H1 (cell line): ENCODE data around the gene MYL2. TPM values are rescaled to one million over a fixed set of nuclear protein-coding genes. Genes with fewer than 3 reads are reported as not detected.

Source experiments
- CTCF ChIA-PET: fragments of 300-600 bp; sonication (Branson Sonifier 250); formaldehyde crosslinking; loops from one replicate; lab custom pipeline; 2021; ENCODE audit not compliant: partially characterized antibody; lab: Charles Lee
- POLR2A ChIA-PET: fragments of 300-600 bp; sonication (Branson Sonifier 250); formaldehyde crosslinking; loops from one replicate; lab custom pipeline; 2021; ENCODE audit warnings: inconsistent platforms; ENCODE audit not compliant: partially characterized antibody; lab: Charles Lee
- DNase-seq, 2 experiments: peaks; one replicate each; pipeline versions ENCODE4 v3.0.0 to v3.0.0-alpha.2; 2010 to 2022; ENCODE audit warnings: low spot score in 2 of 2, low read depth in 1 of 2, mixed read lengths in 1 of 2
- FAIRE-seq: peaks from 2 replicates; lab custom pipeline; 2011; peaks lifted over from hg19 to GRCh38; lab: Jason Lieb, UNC
- H2AFZ ChIP-seq: 2 replicates; pipeline ENCODE4 v1.8.1; 2012; ENCODE audit warnings: low read length, inconsistent platforms
- H2AK5ac ChIP-seq: 2 replicates; pipeline ENCODE4 v1.6.1; 2013; ENCODE audit warnings: low read depth, low read length
- H2BK120ac ChIP-seq: replicated peaks from 2 replicates; pipeline ENCODE3; 2013; ENCODE audit warnings: low read depth, low read length, inconsistent platforms
- H2BK12ac ChIP-seq: 2 replicates; pipeline ENCODE4 v1.6.1; 2013; ENCODE audit warnings: low read depth, low read length
- H2BK15ac ChIP-seq: 2 replicates; pipeline ENCODE4 v1.6.1; 2013; ENCODE audit warnings: low read length
- H2BK20ac ChIP-seq: 2 replicates; pipeline ENCODE4 v1.6.1; 2013; ENCODE audit warnings: low read length
- H2BK5ac ChIP-seq: 2 replicates; pipeline ENCODE4 v1.6.1; 2013; ENCODE audit warnings: low read depth, low read length
- H3K14ac ChIP-seq: 2 replicates; pipeline ENCODE4 v1.6.1; 2013; ENCODE audit warnings: inconsistent platforms; ENCODE audit not compliant: insufficient read length
- H3K18ac ChIP-seq: 2 replicates; pipeline ENCODE4 v1.6.1; 2013; ENCODE audit warnings: low read length; ENCODE audit errors: extremely low read depth
- H3K23ac ChIP-seq: 2 replicates; pipeline ENCODE4 v1.6.1; 2013; ENCODE audit warnings: inconsistent platforms; ENCODE audit not compliant: insufficient read length
- H3K23me2 ChIP-seq: 2 replicates; pipeline ENCODE4 v1.6.1; 2013; ENCODE audit warnings: low read depth, low read length
- H3K27ac ChIP-seq: 2 replicates; pipeline ENCODE4 v1.6.1; 2011; ENCODE audit warnings: low read depth, low read length, inconsistent platforms
- H3K27me3 ChIP-seq, 4 experiments: replicated peaks in 1 of 4; 1 replicate in 1 of 4; 2 replicates in 3 of 4; pipeline versions ENCODE4 v1.6.1 to v1.8.1; 2011 to 2013; ENCODE audit warnings: low read length in 3 of 4, mild to moderate bottlenecking in 3 of 4, inconsistent platforms in 2 of 4, mixed read lengths in 2 of 4, moderate library complexity in 1 of 4; ENCODE audit not compliant: control insufficient read depth in 3 of 4, insufficient read depth in 3 of 4; ENCODE audit errors: extremely low read depth in 1 of 4
- H3K36me3 ChIP-seq, 4 experiments: 2 replicates each; pipeline versions ENCODE4 v1.6.1 to v1.8.1; 2011 to 2013; ENCODE audit warnings: mild to moderate bottlenecking in 4 of 4, low read length in 3 of 4, moderate library complexity in 2 of 4, control low read depth in 1 of 4, inconsistent platforms in 1 of 4; ENCODE audit not compliant: insufficient read depth in 4 of 4, control insufficient read depth in 2 of 4
- H3K4ac ChIP-seq: replicated peaks from 2 replicates; pipeline ENCODE3; 2013; ENCODE audit warnings: low read length, low read depth, mixed read lengths, inconsistent platforms; ENCODE audit not compliant: insufficient read length
- H3K4me1 ChIP-seq, 4 experiments: replicated peaks in 1 of 4; 1 replicate in 1 of 4; 2 replicates in 3 of 4; pipeline versions ENCODE4 v1.6.1 to v1.8.1; 2011 to 2013; ENCODE audit warnings: low read length in 3 of 4, inconsistent platforms in 2 of 4, mixed read lengths in 1 of 4; ENCODE audit not compliant: insufficient read depth in 4 of 4, control insufficient read depth in 3 of 4
- H3K4me2 ChIP-seq, 2 experiments: 2 replicates each; pipeline versions ENCODE4 v1.6.1 to v1.8.1; 2011 to 2013; ENCODE audit warnings: low read depth in 2 of 2, low read length in 2 of 2, control low read depth in 1 of 2, inconsistent platforms in 1 of 2, mild to moderate bottlenecking in 1 of 2; ENCODE audit not compliant: insufficient read depth in 1 of 2
- H3K4me3 ChIP-seq, 4 experiments: fragments of 200-600, 300-600 bp in 1 of 4; sonication (generic), shearing (Covaris generic), sonication (Bioruptor Twin) in 1 of 4; 2 replicates each; pipeline versions ENCODE4 v1.5.1 to v1.8.1; 2011 to 2016; ENCODE audit warnings: low read length in 4 of 4, low read depth in 3 of 4, control low read depth in 2 of 4, inconsistent platforms in 2 of 4, mild to moderate bottlenecking in 2 of 4, mixed read lengths in 1 of 4, moderate library complexity in 1 of 4; ENCODE audit not compliant: insufficient read depth in 2 of 4; ENCODE audit errors: extremely low read depth in 1 of 4
- H3K56ac ChIP-seq: replicated peaks from 2 replicates; pipeline ENCODE3; 2013; ENCODE audit warnings: low read depth, mild to moderate bottlenecking, mixed read lengths, low read length, inconsistent platforms; ENCODE audit not compliant: insufficient read length
- H3K79me1 ChIP-seq: 2 replicates; pipeline ENCODE4 v1.6.1; 2013; ENCODE audit warnings: low read depth, low read length, control low read depth
- H3K79me2 ChIP-seq, 2 experiments: 2 replicates each; pipeline versions ENCODE4 v1.6.1 to v1.8.1; 2012 to 2013; ENCODE audit warnings: low read length in 2 of 2, mild to moderate bottlenecking in 2 of 2, inconsistent platforms in 1 of 2; ENCODE audit not compliant: insufficient read depth in 2 of 2, control insufficient read depth in 1 of 2
- H3K9ac ChIP-seq, 4 experiments: replicated peaks in 1 of 4; 1 replicate in 1 of 4; 2 replicates in 3 of 4; pipeline versions ENCODE4 v1.6.1 to v1.8.1; 2011 to 2013; ENCODE audit warnings: low read depth in 3 of 4, low read length in 3 of 4, control low read depth in 2 of 4, mild to moderate bottlenecking in 2 of 4, moderate library complexity in 2 of 4, inconsistent platforms in 1 of 4; ENCODE audit errors: extremely low read depth in 1 of 4
- H3K9me3 ChIP-seq, 2 experiments: 2 replicates each; pipeline versions ENCODE4 v1.6.1 to v1.8.1; 2012 to 2013; ENCODE audit warnings: mild to moderate bottlenecking in 2 of 2, moderate library complexity in 2 of 2, control low read depth in 1 of 2, inconsistent platforms in 1 of 2, low read depth in 1 of 2, low read length in 1 of 2, mixed read lengths in 1 of 2; ENCODE audit not compliant: insufficient read depth in 2 of 2
- H4K20me1 ChIP-seq, 2 experiments: replicated peaks in 1 of 2; 2 replicates each; pipeline versions ENCODE3 to v1.8.1; 2011 to 2013; ENCODE audit warnings: inconsistent platforms in 2 of 2, low read length in 2 of 2, mild to moderate bottlenecking in 1 of 2; ENCODE audit not compliant: insufficient read depth in 2 of 2, control insufficient read depth in 1 of 2
- H4K5ac ChIP-seq: 2 replicates; pipeline ENCODE4 v1.6.1; 2013; ENCODE audit warnings: low read length, low read depth, mixed read lengths, inconsistent platforms; ENCODE audit not compliant: insufficient read length
- H4K8ac ChIP-seq: 2 replicates; pipeline ENCODE4 v1.8.0; 2013; ENCODE audit warnings: mild to moderate bottlenecking, moderate library complexity, low read length, inconsistent platforms; ENCODE audit not compliant: insufficient read depth; ENCODE audit errors: extremely low read depth
- H4K91ac ChIP-seq: replicated peaks from 2 replicates; pipeline ENCODE3; 2013; ENCODE audit warnings: low read length, mixed read lengths, inconsistent platforms; ENCODE audit not compliant: insufficient read length
- ATF2 ChIP-seq: IDR thresholded peaks from 2 replicates; pipeline ENCODE4 v1.6.1; 2012; ENCODE audit warnings: low read length, inconsistent platforms
- BACH1 ChIP-seq: IDR thresholded peaks from 2 replicates; pipeline ENCODE4 v1.6.1; 2012; ENCODE audit warnings: low read length, improper control_type of control experiment
- CREB1 ChIP-seq: IDR thresholded peaks from 2 replicates; pipeline ENCODE4 v1.6.1; 2012; ENCODE audit warnings: inconsistent platforms
- CTCF ChIP-seq, 3 experiments: IDR thresholded peaks; 1 replicate in 2 of 3; 2 replicates in 1 of 3; pipeline versions ENCODE4 v1.5.1 to v1.6.1; 2011; ENCODE audit warnings: low read length in 3 of 3, mild to moderate bottlenecking in 3 of 3, inconsistent platforms in 2 of 3, low read depth in 1 of 3, moderate library complexity in 1 of 3; ENCODE audit not compliant: insufficient read depth in 1 of 3; ENCODE audit errors: control extremely low read depth in 1 of 3
- E2F6 ChIP-seq: IDR thresholded peaks from 2 replicates; pipeline ENCODE4 v1.6.1; 2012; ENCODE audit warnings: inconsistent platforms
- JUN ChIP-seq: IDR thresholded peaks from 2 replicates; pipeline ENCODE4 v1.6.1; 2011; ENCODE audit warnings: low read depth, mild to moderate bottlenecking, improper control_type of control experiment, low read length
- KDM5A ChIP-seq: fragments of 200-600 bp; IDR thresholded peaks from 2 replicates; pipeline ENCODE4 v1.7.1; 2012; ENCODE audit warnings: mild to moderate bottlenecking, low read length, inconsistent platforms, mixed read lengths
- NRF1 ChIP-seq: IDR thresholded peaks from 2 replicates; pipeline ENCODE4 v1.6.1; 2011; ENCODE audit warnings: mild to moderate bottlenecking, low read depth, low read length, improper control_type of control experiment
- POLR2AphosphoS5 ChIP-seq: IDR thresholded peaks from 2 replicates; pipeline ENCODE4 v1.6.1; 2011; ENCODE audit warnings: low read depth, low read length
- SAP30 ChIP-seq: fragments of 300-600 bp; sonication (generic); IDR thresholded peaks from 2 replicates; pipeline ENCODE4 v1.7.1; 2012; ENCODE audit warnings: low read length, moderate library complexity, mild to moderate bottlenecking, inconsistent platforms; ENCODE audit not compliant: insufficient read depth, insufficient replicate concordance
- WGBS, 2 experiments: shearing (Covaris generic) in 1 of 2; methylation state at CpG; one replicate each; pipeline versions ENCODE4 v1.1.6 to v1.1.7; 2013 to 2015; ENCODE audit warnings: low lambda C conversion rate in 2 of 2, mixed read lengths in 2 of 2, inconsistent platforms in 1 of 2, low coverage in 1 of 2, missing lambda C conversion rate in 1 of 2; ENCODE audit not compliant: insufficient replicate concordance in 2 of 2, insufficient coverage in 1 of 2, insufficient read length in 1 of 2; ENCODE audit errors: extremely low coverage in 1 of 2, missing lambda C conversion rate in 1 of 2; 5-methylcytosine and 5-hydroxymethylcytosine counted together
- polyA plus RNA-seq, 7 experiments: library from polyadenylated mRNA; depleted of rRNA in 3 of 7; stranded (reverse) in 5 of 7; unstranded in 2 of 7; fragments of >200 nt in 5 of 7; fragments of 200-250 nt in 2 of 7; gene quantifications; 1 replicate in 5 of 7; 2 replicates in 1 of 7; 4 replicates in 1 of 7; pipeline versions ENCODE4 v1.2.1 to v1.2.3, GENCODE V29; 2011 to 2013; ENCODE audit warnings: missing spikeins in 2 of 7, mixed read lengths in 2 of 7
- total RNA-seq: library from RNA; stranded (reverse); fragmentation: NEBNext Ultra II Directional; extraction: Animal tissue kit (Norgen Biotek cat#: 25700); gene quantifications from 2 replicates; pipeline ENCODE4 v1.2.1, GENCODE V29; 2021

The MYL2 gene
- total and polyA plus RNA-seq, 2 of the 8 experiments (the other 6 are each of a cell fraction or from before 2014, with no cell fraction given) = not detected

- Histone ChIP-seq H3K79me1 (no peaks in the 10 kb centered on the region), H3K4me2 (no peak overlapping the region), H3K9me3 (peaks cover 6 to 14% of the 10 kb centered on the region in 2 experiments; a peak in 3 of 4 replicates), H2AK5ac (no peak overlapping the region), H4K8ac (no peak overlapping the region), H3K23me2 (no peaks in the 10 kb centered on the region), H3K23ac (no peak overlapping the region), H2BK12ac (no peak overlapping the region), H3K18ac (no peak overlapping the region), H3K27me3 (peaks cover 0 to 1% (median 0%) of the 10 kb centered on the region in 4 experiments; a peak in 1 of 7 replicates), H2AFZ (no peak overlapping the region), H3K14ac (no peak overlapping the region), H2BK5ac (no peak overlapping the region), H4K91ac (no peak overlapping the region), H3K4ac (no peak overlapping the region), H3K36me3 (no peaks in the 10 kb centered on the region), H2BK20ac (no peak overlapping the region), H4K20me1 (no peaks in the 10 kb centered on the region), H2BK120ac (no peak overlapping the region), H3K79me2 (no peaks in the 10 kb centered on the region), H3K4me1 (no peaks in the 10 kb centered on the region), H2BK15ac (no peak overlapping the region), H3K56ac (no peak overlapping the region), H4K5ac (no peak overlapping the region), H3K9ac (no peak overlapping the region), H3K4me3 (no peak overlapping the region), H3K27ac (no peak overlapping the region)
- ChIA-PET CTCF (no interaction called here), POLR2A (no interaction called here)
- FAIRE-seq (no peak), DNase-seq (no peak)
- WGBS, 2 experiments = 93% methylated on average over 3 of the region's 3 CpGs; no CpG with 5 or more reads in 1 of the 2 experiments
- no peak for TF ChIP-seq KDM5A
- TF ChIP-seq ATF2 = no peak
- no peak for TF ChIP-seq CREB1
- no peak for TF ChIP-seq BACH1
- no peak for TF ChIP-seq JUN
- no peak for TF ChIP-seq NRF1
- TF ChIP-seq CTCF (IDR thresholded peaks at IDR 0.05; ENCODE audit: control extremely low read depth in 1 of 3, insufficient read depth in 1 of 3, low read depth in 1 of 3, low read length in 3 of 3) = no peak
- no peak for TF ChIP-seq E2F6
- no peak for TF ChIP-seq POLR2AphosphoS5
- TF ChIP-seq SAP30 = no peak
Measured at GRCh38 chr12:110869026-110869425, 51.4 kb downstream of the MYL2 start.
